Measurements from ENCODE around the gene VSIG10L2.
"Not testable (repeated sequence)": the region's sequence is repeated elsewhere in the genome, so short reads cannot be mapped to it uniquely, and the experiment has no call there.

VSIG10L2 gene

GRCh38 chr11:125960771-125961170 is 14.9 kb downstream of the VSIG10L2 start:
- no peak for DNase-seq (ENCODE audit: low read depth, low spot score)

- DNase-seq (ENCODE audit: low read depth, low spot score) = no peak
These were observed 21.7 kb downstream of the VSIG10L2 start for GRCh38 chr11:125967515-125967914.

GRCh38 chr11:125968354-125968753 is 22.5 kb downstream of the VSIG10L2 start:
- DNase-seq (ENCODE audit: low read depth, low spot score) = no peak

GRCh38 chr11:125971618-125972017 is 25.8 kb downstream of the VSIG10L2 start:
- no peak for DNase-seq (ENCODE audit: low read depth, low spot score)

GRCh38 chr11:125974284-125974683 is 28.4 kb downstream of the VSIG10L2 start:
- no peak for DNase-seq (ENCODE audit: low read depth, low spot score)

GRCh38 chr11:125975634-125976033 is 29.8 kb downstream of the VSIG10L2 start:
- DNase-seq (ENCODE audit: low read depth, low spot score) = no peak

GRCh38 chr11:125976156-125976555 is 30.3 kb downstream of the VSIG10L2 start:
- no peak for DNase-seq (ENCODE audit: low read depth, low spot score)

- no peak for DNase-seq (ENCODE audit: low read depth, low spot score)
These were observed 31.5 kb downstream of the VSIG10L2 start for GRCh38 chr11:125977333-125977732.

GRCh38 chr11:125978181-125978716 is 32.4 kb downstream of the VSIG10L2 start:
- DNase-seq (ENCODE audit: low read depth, low spot score) = no peak

- no peak for DNase-seq (ENCODE audit: low read depth, low spot score)
These were observed 33.0 kb downstream of the VSIG10L2 start for GRCh38 chr11:125978778-125979407.

GRCh38 chr11:125979511-125979910 is 33.7 kb downstream of the VSIG10L2 start:
- DNase-seq (ENCODE audit: low read depth, low spot score) = no peak

GRCh38 chr11:125980436-125980835 is 34.6 kb downstream of the VSIG10L2 start:
- DNase-seq (ENCODE audit: low read depth, low spot score) = no peak

GRCh38 chr11:125982348-125982730 is 36.5 kb downstream of the VSIG10L2 start:
- DNase-seq (ENCODE audit: low read depth, low spot score) = no peak

- not testable (repeated sequence) for DNase-seq (ENCODE audit: low read depth, low spot score)
These were observed 40.1 kb downstream of the VSIG10L2 start for GRCh38 chr11:125985956-125986355.

GRCh38 chr11:125987066-125987641 is 41.3 kb downstream of the VSIG10L2 start:
- DNase-seq (ENCODE audit: low read depth, low spot score) = no peak

- DNase-seq (ENCODE audit: low read depth, low spot score) = no peak
These were observed 44.4 kb downstream of the VSIG10L2 start for GRCh38 chr11:125990244-125990643.

GRCh38 chr11:125992893-125993292 is 47.0 kb downstream of the VSIG10L2 start:
- no peak for DNase-seq (ENCODE audit: low read depth, low spot score)

- DNase-seq (ENCODE audit: low read depth, low spot score) = no peak
These were observed 48.7 kb downstream of the VSIG10L2 start for GRCh38 chr11:125994509-125994908.

- DNase-seq (ENCODE audit: low read depth, low spot score) = no peak
These were observed 49.5 kb downstream of the VSIG10L2 start for GRCh38 chr11:125995313-125995712.

GRCh38 chr11:125998267-125998666 is 52.4 kb downstream of the VSIG10L2 start:
- no peak for DNase-seq (ENCODE audit: low read depth, low spot score)

- no peak for DNase-seq (ENCODE audit: low read depth, low spot score)
These were observed 53.5 kb downstream of the VSIG10L2 start for GRCh38 chr11:125999234-125999880.

- DNase-seq (ENCODE audit: low read depth, low spot score) = no peak
These were observed 56.3 kb downstream of the VSIG10L2 start for GRCh38 chr11:126002181-126002580.

Data from activated naive CD8-positive, alpha-beta T cell treated with anti-CD3 and anti-CD28 coated beads, Interleukin-2, amount 50 U/mL, for 16 hours (primary cell).